SK-N-SH (cell line): ENCODE data around the gene VPS13C. TPM values are rescaled to one million over a fixed set of nuclear protein-coding genes. Genes with fewer than 3 reads are reported as not detected.

Source experiments
- CTCF ChIA-PET: fragments of 300-600, 350-600 bp; formaldehyde crosslinking; extraction: SDS; loops from one replicate; lab custom pipeline; 2021; lab: Yijun Ruan, JAX
- POLR2A ChIA-PET: fragments of 350-600 bp; sonication (Branson Sonifier 250); formaldehyde crosslinking; extraction: SDS; loops from one replicate; lab custom pipeline; 2020; ENCODE audit warnings: antibody characterized with exemption, inconsistent platforms; lab: Yijun Ruan, JAX
- DNase-seq: peaks from one replicate; pipeline ENCODE4 v3.0.0; 2012
- H2AFZ ChIP-seq: fragments of 200-600 bp; sonication (generic); 2 replicates; pipeline ENCODE4 v1.8.1; 2016; ENCODE audit warnings: antibody characterized with exemption, mild to moderate bottlenecking, low read depth
- H3F3A ChIP-seq: fragments of 200-600 bp; sonication (generic); replicated peaks from 2 replicates; pipeline ENCODE3; 2016; ENCODE audit warnings: antibody characterized with exemption, mild to moderate bottlenecking; ENCODE audit not compliant: insufficient read depth
- H3K27ac ChIP-seq, 2 experiments: fragments of 200-500 bp in 1 of 2; fragments of 200-600 bp in 1 of 2; sonication (Bioruptor generic) in 1 of 2; sonication (generic), shearing (Covaris generic) in 1 of 2; 2 replicates each; pipeline versions ENCODE4 v1.5.1 to v1.6.1; 2014 to 2016; ENCODE audit warnings: low read depth in 2 of 2, inconsistent platforms in 1 of 2, low read length in 1 of 2, mild to moderate bottlenecking in 1 of 2, mixed read lengths in 1 of 2
- H3K27me3 ChIP-seq: fragments of 200-600 bp; sonication (generic), shearing (Covaris generic); 2 replicates; pipeline ENCODE4 v1.6.1; 2016; ENCODE audit warnings: mixed run types; ENCODE audit not compliant: insufficient read depth
- H3K36me3 ChIP-seq, 2 experiments: fragments of 200-500 bp in 1 of 2; fragments of 200-600 bp in 1 of 2; sonication (Bioruptor generic) in 1 of 2; sonication (generic) in 1 of 2; replicated peaks in 1 of 2; 2 replicates each; pipeline versions ENCODE3 to v1.5.1; 2014 to 2016; ENCODE audit warnings: low read length in 1 of 2, mild to moderate bottlenecking in 1 of 2; ENCODE audit not compliant: insufficient read depth in 2 of 2, control insufficient read depth in 1 of 2
- H3K4me1 ChIP-seq, 2 experiments: fragments of 200-500 bp in 1 of 2; fragments of 200-600 bp in 1 of 2; sonication (Bioruptor generic) in 1 of 2; sonication (generic), shearing (Covaris generic) in 1 of 2; 2 replicates each; pipeline versions ENCODE4 v1.5.1 to v1.6.1; 2014 to 2016; ENCODE audit warnings: low read depth in 1 of 2, low read length in 1 of 2, mixed run types in 1 of 2; ENCODE audit not compliant: insufficient read depth in 2 of 2, control insufficient read depth in 1 of 2
- H3K4me2 ChIP-seq: fragments of 200-600 bp; sonication (generic), shearing (Covaris generic); 2 replicates; pipeline ENCODE4 v1.6.1; 2017; ENCODE audit warnings: mixed run types
- H3K4me3 ChIP-seq, 2 experiments: fragments of 200-500 bp in 1 of 2; fragments of 200-600 bp in 1 of 2; sonication (Bioruptor generic) in 1 of 2; sonication (generic), shearing (Covaris generic) in 1 of 2; 2 replicates each; pipeline versions ENCODE4 v1.5.1 to v1.8.1; 2014 to 2016; ENCODE audit warnings: low read depth in 2 of 2, inconsistent platforms in 1 of 2, low read length in 1 of 2, mild to moderate bottlenecking in 1 of 2, mixed read lengths in 1 of 2, moderate library complexity in 1 of 2
- H3K79me2 ChIP-seq: fragments of 200-600 bp; sonication (generic); 2 replicates; pipeline ENCODE4 v1.8.1; 2017; ENCODE audit warnings: mild to moderate bottlenecking; ENCODE audit not compliant: insufficient read depth
- H3K9ac ChIP-seq: fragments of 200-600 bp; sonication (generic); 2 replicates; pipeline ENCODE4 v1.6.1; 2017; ENCODE audit warnings: mixed run types
- H3K9me2 ChIP-seq: fragments of 200-600 bp; sonication (generic); 2 replicates; pipeline ENCODE4 v1.6.1; 2017; ENCODE audit warnings: mixed run types
- H3K9me3 ChIP-seq: fragments of 200-600 bp; sonication (generic); 2 replicates; pipeline ENCODE4 v1.6.1; 2017; ENCODE audit warnings: mixed run types, mild to moderate bottlenecking, moderate library complexity
- H4K20me1 ChIP-seq: fragments of 200-600 bp; sonication (generic); 2 replicates; pipeline ENCODE4 v1.6.1; 2017; ENCODE audit warnings: mild to moderate bottlenecking, mixed run types; ENCODE audit not compliant: insufficient read depth
- CHD2 ChIP-seq: fragments of 150-350 bp; IDR thresholded peaks from 2 replicates; pipeline ENCODE4 v1.6.1; 2018; ENCODE audit warnings: low read length; ENCODE audit not compliant: partially characterized antibody
- ELF1 ChIP-seq: IDR thresholded peaks from 2 replicates; pipeline ENCODE4 v1.4.0; 2012
- EZH2phosphoT487 ChIP-seq: fragments of 200-600 bp; sonication (generic); IDR thresholded peaks from 2 replicates; pipeline ENCODE4 v1.6.1; 2017; ENCODE audit warnings: low read depth, mixed run types, mild to moderate bottlenecking, antibody characterized with exemption, moderate library complexity, borderline replicate concordance
- FOXJ3 ChIP-seq: sonication (generic); formaldehyde crosslinking; IDR thresholded peaks from 2 replicates; pipeline ENCODE4 v1.5.1; 2020; ENCODE audit warnings: mild to moderate bottlenecking, missing genetic modification reagents
- FOXM1 ChIP-seq: IDR thresholded peaks from 2 replicates; pipeline ENCODE4 v1.4.0; 2012; ENCODE audit warnings: low read depth, mild to moderate bottlenecking
- GABPA ChIP-seq: IDR thresholded peaks from 2 replicates; pipeline ENCODE4 v1.4.0; 2012; ENCODE audit warnings: low read depth, mild to moderate bottlenecking
- JUND ChIP-seq: IDR thresholded peaks from 2 replicates; pipeline ENCODE4 v1.4.0; 2012
- MEF2A ChIP-seq: IDR thresholded peaks from 2 replicates; pipeline ENCODE4 v1.4.0; 2012; ENCODE audit warnings: low read depth, borderline replicate concordance
- MXI1 ChIP-seq: IDR thresholded peaks from 2 replicates; pipeline ENCODE4 v1.6.1; 2012; ENCODE audit warnings: mild to moderate bottlenecking, low read depth, low read length, improper control_type of control experiment
- NFIC ChIP-seq: IDR thresholded peaks from 2 replicates; pipeline ENCODE4 v1.4.0; 2012; ENCODE audit warnings: borderline replicate concordance
- RAD21 ChIP-seq: IDR thresholded peaks from 2 replicates; pipeline ENCODE4 v1.6.1; 2012; ENCODE audit warnings: mild to moderate bottlenecking, low read length
- TAF1 ChIP-seq: IDR thresholded peaks from 2 replicates; pipeline ENCODE4 v1.6.1; 2012; ENCODE audit warnings: low read depth, mild to moderate bottlenecking, low read length, moderate library complexity, borderline replicate concordance
- TCF12 ChIP-seq: IDR thresholded peaks from 2 replicates; pipeline ENCODE4 v1.4.0; 2012
- TEAD4 ChIP-seq: IDR thresholded peaks from 2 replicates; pipeline ENCODE4 v1.4.0; 2012; ENCODE audit warnings: mild to moderate bottlenecking, borderline replicate concordance; ENCODE audit not compliant: insufficient read depth
- WGBS: methylation state at CpG from one replicate; pipeline ENCODE4 v1.1.6; 2017; ENCODE audit warnings: low lambda C conversion rate; 5-methylcytosine and 5-hydroxymethylcytosine counted together
- polyA plus RNA-seq, 3 experiments: library from polyadenylated mRNA; depleted of rRNA; stranded (reverse); fragments of >200 nt; gene quantifications; 2 replicates each; pipeline ENCODE4 v1.2.3, GENCODE V29; 2012
- TF ChIP-seq, protein P1 (sequence below): fragments of 200-600 bp; sonication (generic); IDR thresholded peaks from 2 replicates; pipeline ENCODE4 v1.6.1; 2017; ENCODE audit warnings: antibody characterized with exemption, mild to moderate bottlenecking, moderate library complexity
- TF ChIP-seq, protein P2 (sequence below): IDR thresholded peaks from 2 replicates; pipeline ENCODE4 v1.4.0; 2012; ENCODE audit warnings: low read depth
- TF ChIP-seq, protein P3 (sequence below): IDR thresholded peaks from 2 replicates; pipeline ENCODE4 v1.4.0; 2012; ENCODE audit warnings: low read depth, borderline replicate concordance
- TF ChIP-seq, protein P4 (sequence below): fragments of 150-350 bp; IDR thresholded peaks from 2 replicates; pipeline ENCODE4 v1.6.1; 2016; ENCODE audit warnings: mild to moderate bottlenecking, low read depth, low read length

The VPS13C gene
- polyA plus RNA-seq, 1 of the 3 experiments (the other 2 are of a cell fraction): 5.7 TPM

DNA sequence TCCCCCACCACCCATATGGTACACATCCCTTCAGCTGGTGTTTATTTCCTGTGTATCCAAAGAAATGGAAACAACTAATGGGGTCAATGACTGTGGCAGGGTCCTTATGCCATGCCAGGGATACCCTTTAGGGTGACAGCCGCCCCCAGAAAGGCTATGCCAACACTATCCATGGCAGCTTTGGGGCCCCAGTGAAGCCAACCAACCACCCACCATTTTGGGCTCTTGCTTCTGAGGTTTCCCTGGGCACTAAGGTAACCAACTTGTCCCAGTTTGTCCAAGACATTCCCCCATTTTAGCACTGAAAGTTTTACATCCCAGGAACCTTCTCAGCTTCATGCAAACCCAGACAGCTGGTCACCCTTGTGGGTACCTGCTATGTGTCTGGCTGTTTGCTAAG, 233.1 kb downstream of the VPS13C start:
- ChIA-PET CTCF (interaction anchor here (0.7 to 1.0 kb wide), 3 partner anchors 8 to 1242 kb away, joined by 3 to 4 read pairs (median 3); no protein-coding TSS in a partner anchor), POLR2A (no interaction called here)
- peaks cover 0 to 12% of the 10 kb centered on the region in 2 experiments; a peak in 1 of 4 replicates for H3K4me1 ChIP-seq
- WGBS: 25% methylated on average over 1 of the region's 1 CpG
- TF ChIP-seq TEAD4 (no peak), EZH2phosphoT487 (no peak), NFIC (no peak), GABPA (no peak), CHD2 (no peak), FOXJ3 (CRISPR knock-in tag) (no peak), JUND (no peak)
- TF ChIP-seq, protein P1, sequence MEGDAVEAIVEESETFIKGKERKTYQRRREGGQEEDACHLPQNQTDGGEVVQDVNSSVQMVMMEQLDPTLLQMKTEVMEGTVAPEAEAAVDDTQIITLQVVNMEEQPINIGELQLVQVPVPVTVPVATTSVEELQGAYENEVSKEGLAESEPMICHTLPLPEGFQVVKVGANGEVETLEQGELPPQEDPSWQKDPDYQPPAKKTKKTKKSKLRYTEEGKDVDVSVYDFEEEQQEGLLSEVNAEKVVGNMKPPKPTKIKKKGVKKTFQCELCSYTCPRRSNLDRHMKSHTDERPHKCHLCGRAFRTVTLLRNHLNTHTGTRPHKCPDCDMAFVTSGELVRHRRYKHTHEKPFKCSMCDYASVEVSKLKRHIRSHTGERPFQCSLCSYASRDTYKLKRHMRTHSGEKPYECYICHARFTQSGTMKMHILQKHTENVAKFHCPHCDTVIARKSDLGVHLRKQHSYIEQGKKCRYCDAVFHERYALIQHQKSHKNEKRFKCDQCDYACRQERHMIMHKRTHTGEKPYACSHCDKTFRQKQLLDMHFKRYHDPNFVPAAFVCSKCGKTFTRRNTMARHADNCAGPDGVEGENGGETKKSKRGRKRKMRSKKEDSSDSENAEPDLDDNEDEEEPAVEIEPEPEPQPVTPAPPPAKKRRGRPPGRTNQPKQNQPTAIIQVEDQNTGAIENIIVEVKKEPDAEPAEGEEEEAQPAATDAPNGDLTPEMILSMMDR: no peak
- TF ChIP-seq, protein P2, sequence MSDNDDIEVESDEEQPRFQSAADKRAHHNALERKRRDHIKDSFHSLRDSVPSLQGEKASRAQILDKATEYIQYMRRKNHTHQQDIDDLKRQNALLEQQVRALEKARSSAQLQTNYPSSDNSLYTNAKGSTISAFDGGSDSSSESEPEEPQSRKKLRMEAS: no peak
- H3F3A ChIP-seq: no peaks in the 10 kb centered on the region
- H3K4me2 ChIP-seq: no peak overlapping the region
- no peaks in the 10 kb centered on the region for H3K36me3 ChIP-seq
- H4K20me1 ChIP-seq: no peaks in the 10 kb centered on the region
- H3K9me2 ChIP-seq: no peaks in the 10 kb centered on the region
- no peaks in the 10 kb centered on the region; the same call in 1 of the 2 replicates for H3K27me3 ChIP-seq
- H2AFZ ChIP-seq: no peak overlapping the region
- no peak for DNase-seq
- H3K4me3 ChIP-seq: no peak overlapping the region
- H3K9ac ChIP-seq: no peak overlapping the region
- no peak overlapping the region for H3K27ac ChIP-seq
- H3K79me2 ChIP-seq: no peaks in the 10 kb centered on the region
- H3K9me3 ChIP-seq: no peaks in the 10 kb centered on the region

DNA sequence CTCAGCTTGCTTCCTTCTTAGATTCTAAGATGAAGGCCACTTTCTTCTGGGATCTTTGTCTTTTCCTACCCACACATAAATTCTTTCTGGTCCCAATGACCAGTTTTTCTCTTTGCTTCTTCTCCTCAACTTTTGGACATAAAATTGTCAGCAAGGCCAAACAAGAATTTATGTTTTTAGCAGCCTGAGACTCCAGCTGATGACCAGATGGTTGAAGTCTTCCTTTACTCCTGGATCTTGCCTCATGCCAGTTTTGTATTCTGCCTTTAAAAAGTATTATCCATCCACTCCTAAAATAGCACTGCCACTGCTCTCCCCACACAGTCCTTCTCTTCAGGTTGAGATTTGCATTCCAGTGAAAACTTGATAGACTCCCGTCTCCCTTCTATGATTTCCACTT, 236.0 kb downstream of the VPS13C start:
- Histone ChIP-seq H3K4me2 (no peak overlapping the region), H2AFZ (no peak overlapping the region), H3K9me3 (no peaks in the 10 kb centered on the region), H3K4me3 (no peak overlapping the region), H3K27ac (no peak overlapping the region), H3F3A (no peaks in the 10 kb centered on the region), H3K4me1 (no peaks in the 10 kb centered on the region), H3K79me2 (no peaks in the 10 kb centered on the region), H3K9ac (no peak overlapping the region), H3K9me2 (no peaks in the 10 kb centered on the region), H3K36me3 (no peaks in the 10 kb centered on the region), H4K20me1 (no peaks in the 10 kb centered on the region), H3K27me3 (no peaks in the 10 kb centered on the region; the same call in 1 of the 2 replicates)
- WGBS: 0% methylated on average over 1 of the region's 1 CpG
- ChIA-PET CTCF (interaction anchor here (2.9 kb wide), 1 partner anchor 11 kb away, joined by 10 read pairs; no protein-coding TSS in a partner anchor), POLR2A (no interaction called here)
- TF ChIP-seq, protein P2: no peak
- TF ChIP-seq CHD2 (no peak), TCF12 (no peak), GABPA (no peak), TEAD4 (no peak), RAD21 (no peak), TAF1 (no peak), NFIC (no peak), FOXM1 (no peak), MXI1 (no peak), ELF1 (no peak), MEF2A (no peak)
- TF ChIP-seq, protein P3, sequence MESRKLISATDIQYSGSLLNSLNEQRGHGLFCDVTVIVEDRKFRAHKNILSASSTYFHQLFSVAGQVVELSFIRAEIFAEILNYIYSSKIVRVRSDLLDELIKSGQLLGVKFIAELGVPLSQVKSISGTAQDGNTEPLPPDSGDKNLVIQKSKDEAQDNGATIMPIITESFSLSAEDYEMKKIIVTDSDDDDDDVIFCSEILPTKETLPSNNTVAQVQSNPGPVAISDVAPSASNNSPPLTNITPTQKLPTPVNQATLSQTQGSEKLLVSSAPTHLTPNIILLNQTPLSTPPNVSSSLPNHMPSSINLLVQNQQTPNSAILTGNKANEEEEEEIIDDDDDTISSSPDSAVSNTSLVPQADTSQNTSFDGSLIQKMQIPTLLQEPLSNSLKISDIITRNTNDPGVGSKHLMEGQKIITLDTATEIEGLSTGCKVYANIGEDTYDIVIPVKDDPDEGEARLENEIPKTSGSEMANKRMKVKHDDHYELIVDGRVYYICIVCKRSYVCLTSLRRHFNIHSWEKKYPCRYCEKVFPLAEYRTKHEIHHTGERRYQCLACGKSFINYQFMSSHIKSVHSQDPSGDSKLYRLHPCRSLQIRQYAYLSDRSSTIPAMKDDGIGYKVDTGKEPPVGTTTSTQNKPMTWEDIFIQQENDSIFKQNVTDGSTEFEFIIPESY: no peak
- TF ChIP-seq, protein P4, sequence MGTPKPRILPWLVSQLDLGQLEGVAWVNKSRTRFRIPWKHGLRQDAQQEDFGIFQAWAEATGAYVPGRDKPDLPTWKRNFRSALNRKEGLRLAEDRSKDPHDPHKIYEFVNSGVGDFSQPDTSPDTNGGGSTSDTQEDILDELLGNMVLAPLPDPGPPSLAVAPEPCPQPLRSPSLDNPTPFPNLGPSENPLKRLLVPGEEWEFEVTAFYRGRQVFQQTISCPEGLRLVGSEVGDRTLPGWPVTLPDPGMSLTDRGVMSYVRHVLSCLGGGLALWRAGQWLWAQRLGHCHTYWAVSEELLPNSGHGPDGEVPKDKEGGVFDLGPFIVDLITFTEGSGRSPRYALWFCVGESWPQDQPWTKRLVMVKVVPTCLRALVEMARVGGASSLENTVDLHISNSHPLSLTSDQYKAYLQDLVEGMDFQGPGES: no peak
- TF ChIP-seq, protein P1: no peak
- no peak for DNase-seq
